Gastrocnemius medialis (tissue), 4 donors: ENCODE data around the gene ZNF57.
A peak's percentile ranks its signal among the peaks of the same experiment; 100 is the strongest.

ENCODE experiments used
- POLR2A ChIP-seq, 2 donors: fragments of 450-650 bp; IDR thresholded peaks; one replicate each; pipeline ENCODE4 v1.6.1; 2017; ENCODE audit warnings: antibody characterized with exemption in 2 of 2, mild to moderate bottlenecking in 2 of 2, moderate library complexity in 2 of 2
- TF ChIP-seq, protein P1 (sequence below), 5 experiments: fragments of 450-650 bp in 3 of 5; fragments of 200-600 bp in 2 of 5; sonication (generic) in 2 of 5; IDR thresholded peaks in 4 of 5; conservative IDR thresholded peaks in 1 of 5; 1 replicate in 4 of 5; 2 replicates in 1 of 5; pipeline ENCODE4 v1.5.1; 2016 to 2019; ENCODE audit warnings: antibody characterized with exemption in 5 of 5, mild to moderate bottlenecking in 3 of 5, moderate library complexity in 3 of 5

DNA sequence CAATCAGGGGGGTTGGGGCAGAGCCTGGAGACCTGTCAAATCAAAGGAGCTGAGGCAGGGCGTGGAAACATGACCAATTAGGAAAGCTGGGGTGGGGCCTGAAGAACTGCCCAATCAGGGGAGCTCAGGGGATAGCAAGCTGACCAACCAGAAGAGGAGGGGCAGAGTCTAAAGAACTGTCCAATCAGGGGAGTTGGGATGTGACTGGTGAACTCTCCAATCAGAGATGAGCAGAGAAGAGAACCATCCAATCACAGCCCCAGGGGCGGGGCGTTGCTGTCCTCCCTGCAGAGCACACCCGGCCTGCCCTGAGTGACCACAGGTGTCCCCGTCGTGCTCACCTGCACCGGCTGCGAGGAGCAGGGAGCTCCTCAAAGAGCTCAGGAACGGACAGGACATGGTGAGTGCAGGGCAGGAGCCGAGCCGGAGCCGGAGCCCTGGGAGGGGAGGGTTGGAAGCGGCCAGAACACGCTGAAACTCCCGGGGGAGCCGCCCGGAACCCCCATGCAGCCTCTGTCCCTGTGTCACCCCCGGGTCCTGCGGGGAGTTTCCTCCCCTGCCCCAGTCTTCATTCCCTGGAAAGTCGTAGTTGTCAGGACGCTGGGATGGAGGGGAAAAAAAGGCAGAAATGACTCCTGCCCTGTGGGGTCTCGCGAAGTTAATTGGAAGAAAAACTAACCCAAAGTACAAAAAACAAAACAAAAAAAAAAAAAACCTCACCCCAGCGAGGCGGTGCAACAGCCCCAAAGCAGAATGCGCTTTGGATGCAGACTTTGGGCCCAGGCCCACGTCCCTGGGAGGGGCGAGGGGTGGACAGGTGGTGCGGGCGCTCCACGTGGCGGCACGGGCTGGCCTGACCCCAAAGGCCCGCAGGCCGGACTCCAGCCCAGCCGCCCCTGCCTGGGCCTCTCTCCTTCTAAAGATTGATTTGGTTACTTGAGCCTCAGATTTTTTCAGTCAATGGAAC is 33.4 kb upstream of the ZNF57 start, which contains the start of gene ZNF556:
- TF ChIP-seq, protein P1, sequence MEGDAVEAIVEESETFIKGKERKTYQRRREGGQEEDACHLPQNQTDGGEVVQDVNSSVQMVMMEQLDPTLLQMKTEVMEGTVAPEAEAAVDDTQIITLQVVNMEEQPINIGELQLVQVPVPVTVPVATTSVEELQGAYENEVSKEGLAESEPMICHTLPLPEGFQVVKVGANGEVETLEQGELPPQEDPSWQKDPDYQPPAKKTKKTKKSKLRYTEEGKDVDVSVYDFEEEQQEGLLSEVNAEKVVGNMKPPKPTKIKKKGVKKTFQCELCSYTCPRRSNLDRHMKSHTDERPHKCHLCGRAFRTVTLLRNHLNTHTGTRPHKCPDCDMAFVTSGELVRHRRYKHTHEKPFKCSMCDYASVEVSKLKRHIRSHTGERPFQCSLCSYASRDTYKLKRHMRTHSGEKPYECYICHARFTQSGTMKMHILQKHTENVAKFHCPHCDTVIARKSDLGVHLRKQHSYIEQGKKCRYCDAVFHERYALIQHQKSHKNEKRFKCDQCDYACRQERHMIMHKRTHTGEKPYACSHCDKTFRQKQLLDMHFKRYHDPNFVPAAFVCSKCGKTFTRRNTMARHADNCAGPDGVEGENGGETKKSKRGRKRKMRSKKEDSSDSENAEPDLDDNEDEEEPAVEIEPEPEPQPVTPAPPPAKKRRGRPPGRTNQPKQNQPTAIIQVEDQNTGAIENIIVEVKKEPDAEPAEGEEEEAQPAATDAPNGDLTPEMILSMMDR (IDR thresholded peaks at IDR 0.05 in 4 of 5, conservative IDR thresholded peaks at IDR 0.05 in 1 of 5): peak in 1 of 5 experiments; percentile 12
- TF ChIP-seq POLR2A (IDR thresholded peaks at IDR 0.05): peak; percentile 35 to 37
